Keratinocyte (primary cell): Measurements from ENCODE around the gene ABHD18.

Experiments
- EZH2 ChIP-seq: IDR thresholded peaks from one replicate; pipeline ENCODE4 v1.6.1; 2012; ENCODE audit warnings: inconsistent platforms, mild to moderate bottlenecking, low read length, moderate library complexity
- TF ChIP-seq, protein P1 (sequence below), 3 experiments: IDR thresholded peaks in 1 of 3; conservative IDR thresholded peaks in 1 of 3; optimal IDR thresholded peaks in 1 of 3; 2 replicates in 2 of 3; 3 replicates in 1 of 3; pipeline versions ENCODE3 to v1.5.1; 2011; ENCODE audit warnings: low read length in 3 of 3, mild to moderate bottlenecking in 3 of 3, moderate library complexity in 2 of 3, control low read depth in 1 of 3, inconsistent platforms in 1 of 3; ENCODE audit not compliant: insufficient read depth in 2 of 3; ENCODE audit errors: extremely low read depth in 1 of 3

DNA sequence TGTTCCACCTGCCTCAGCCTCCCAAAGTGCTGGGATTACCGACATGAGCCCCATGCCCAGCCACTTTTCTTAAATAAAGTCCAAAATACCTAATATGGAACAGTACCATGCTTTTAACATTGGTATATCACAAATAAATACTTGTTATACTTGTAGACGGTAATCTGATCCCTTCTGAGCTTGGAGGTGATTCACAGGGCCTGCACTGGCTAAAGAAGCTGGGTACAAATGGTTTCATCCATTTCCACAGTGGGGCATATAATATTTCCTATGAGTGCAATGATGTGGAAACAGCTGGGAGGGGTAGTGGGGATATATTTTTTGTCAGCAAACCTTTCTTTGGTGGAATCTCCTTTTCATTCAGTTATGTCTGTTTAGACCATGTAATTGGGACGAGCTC lies 48.7 kb upstream of the ABHD18 start:
- TF ChIP-seq, protein P1, sequence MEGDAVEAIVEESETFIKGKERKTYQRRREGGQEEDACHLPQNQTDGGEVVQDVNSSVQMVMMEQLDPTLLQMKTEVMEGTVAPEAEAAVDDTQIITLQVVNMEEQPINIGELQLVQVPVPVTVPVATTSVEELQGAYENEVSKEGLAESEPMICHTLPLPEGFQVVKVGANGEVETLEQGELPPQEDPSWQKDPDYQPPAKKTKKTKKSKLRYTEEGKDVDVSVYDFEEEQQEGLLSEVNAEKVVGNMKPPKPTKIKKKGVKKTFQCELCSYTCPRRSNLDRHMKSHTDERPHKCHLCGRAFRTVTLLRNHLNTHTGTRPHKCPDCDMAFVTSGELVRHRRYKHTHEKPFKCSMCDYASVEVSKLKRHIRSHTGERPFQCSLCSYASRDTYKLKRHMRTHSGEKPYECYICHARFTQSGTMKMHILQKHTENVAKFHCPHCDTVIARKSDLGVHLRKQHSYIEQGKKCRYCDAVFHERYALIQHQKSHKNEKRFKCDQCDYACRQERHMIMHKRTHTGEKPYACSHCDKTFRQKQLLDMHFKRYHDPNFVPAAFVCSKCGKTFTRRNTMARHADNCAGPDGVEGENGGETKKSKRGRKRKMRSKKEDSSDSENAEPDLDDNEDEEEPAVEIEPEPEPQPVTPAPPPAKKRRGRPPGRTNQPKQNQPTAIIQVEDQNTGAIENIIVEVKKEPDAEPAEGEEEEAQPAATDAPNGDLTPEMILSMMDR (optimal IDR thresholded peaks at IDR 0.05 in 1 of 3, IDR thresholded peaks at IDR 0.05 in 1 of 3, conservative IDR thresholded peaks at IDR 0.05 in 1 of 3; ENCODE audit: extremely low read depth in 1 of 3, insufficient read depth in 2 of 3, low read length in 3 of 3), result no peak
- TF ChIP-seq EZH2, result no peak
